C4-2B (cell line): ENCODE results near the gene NFIA.

Source experiments
- H3K27ac ChIP-seq: fragments of 450-650 bp; 2 replicates; pipeline ENCODE4 v1.5.1; 2017
- ZFX ChIP-seq: fragments of 450-650 bp; IDR thresholded peaks from 2 replicates; pipeline ENCODE4 v1.6.1; 2017
- TF ChIP-seq, protein P1 (sequence below): fragments of 450-650 bp; conservative IDR thresholded peaks from 2 replicates; pipeline ENCODE4 v1.5.1; 2017; ENCODE audit warnings: mild to moderate bottlenecking

The NFIA gene

DNA sequence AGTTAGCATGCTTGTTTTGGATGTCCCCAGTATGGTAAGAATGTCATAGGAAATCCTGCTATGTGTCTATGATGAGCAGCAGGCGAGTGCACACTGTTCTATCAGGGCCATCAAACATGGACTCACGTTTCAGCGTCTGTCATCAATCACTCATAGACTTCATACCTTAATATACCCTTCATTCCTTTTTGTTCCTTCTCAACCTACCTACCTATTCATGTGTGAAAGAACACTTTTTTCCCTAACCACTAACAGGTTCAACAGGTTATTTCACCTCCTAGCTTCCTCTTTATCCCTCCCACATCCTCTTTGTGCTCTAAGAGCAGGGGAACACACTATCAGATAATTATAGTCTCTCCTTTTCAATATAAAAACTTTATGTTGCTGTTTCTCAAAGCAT, 342.0 kb downstream of the NFIA start:
- no peak overlapping the region for H3K27ac ChIP-seq
- TF ChIP-seq, protein P1, sequence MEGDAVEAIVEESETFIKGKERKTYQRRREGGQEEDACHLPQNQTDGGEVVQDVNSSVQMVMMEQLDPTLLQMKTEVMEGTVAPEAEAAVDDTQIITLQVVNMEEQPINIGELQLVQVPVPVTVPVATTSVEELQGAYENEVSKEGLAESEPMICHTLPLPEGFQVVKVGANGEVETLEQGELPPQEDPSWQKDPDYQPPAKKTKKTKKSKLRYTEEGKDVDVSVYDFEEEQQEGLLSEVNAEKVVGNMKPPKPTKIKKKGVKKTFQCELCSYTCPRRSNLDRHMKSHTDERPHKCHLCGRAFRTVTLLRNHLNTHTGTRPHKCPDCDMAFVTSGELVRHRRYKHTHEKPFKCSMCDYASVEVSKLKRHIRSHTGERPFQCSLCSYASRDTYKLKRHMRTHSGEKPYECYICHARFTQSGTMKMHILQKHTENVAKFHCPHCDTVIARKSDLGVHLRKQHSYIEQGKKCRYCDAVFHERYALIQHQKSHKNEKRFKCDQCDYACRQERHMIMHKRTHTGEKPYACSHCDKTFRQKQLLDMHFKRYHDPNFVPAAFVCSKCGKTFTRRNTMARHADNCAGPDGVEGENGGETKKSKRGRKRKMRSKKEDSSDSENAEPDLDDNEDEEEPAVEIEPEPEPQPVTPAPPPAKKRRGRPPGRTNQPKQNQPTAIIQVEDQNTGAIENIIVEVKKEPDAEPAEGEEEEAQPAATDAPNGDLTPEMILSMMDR: no peak
- TF ChIP-seq ZFX: no peak

DNA sequence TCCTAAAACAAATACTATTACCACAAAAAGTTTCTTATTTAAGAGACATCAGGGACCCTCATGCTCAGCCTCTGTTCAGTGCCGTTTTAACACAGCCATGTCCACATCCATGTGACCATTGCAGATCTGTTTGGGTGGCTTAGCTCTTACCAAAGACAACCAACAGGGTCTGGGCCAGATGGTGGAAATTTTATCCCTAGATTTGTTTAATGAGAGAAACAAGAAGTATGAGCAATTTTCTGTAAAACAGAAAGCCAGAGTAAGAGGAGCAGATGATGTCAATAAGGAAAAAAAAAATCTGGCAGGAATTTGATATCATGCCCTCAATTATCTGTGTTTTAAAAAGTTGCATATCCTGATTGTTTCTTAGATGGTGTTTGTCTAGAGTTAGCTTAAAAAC, 342.7 kb downstream of the NFIA start:
- H3K27ac ChIP-seq: no peak overlapping the region
- TF ChIP-seq ZFX: no peak
- TF ChIP-seq, protein P1: no peak

DNA sequence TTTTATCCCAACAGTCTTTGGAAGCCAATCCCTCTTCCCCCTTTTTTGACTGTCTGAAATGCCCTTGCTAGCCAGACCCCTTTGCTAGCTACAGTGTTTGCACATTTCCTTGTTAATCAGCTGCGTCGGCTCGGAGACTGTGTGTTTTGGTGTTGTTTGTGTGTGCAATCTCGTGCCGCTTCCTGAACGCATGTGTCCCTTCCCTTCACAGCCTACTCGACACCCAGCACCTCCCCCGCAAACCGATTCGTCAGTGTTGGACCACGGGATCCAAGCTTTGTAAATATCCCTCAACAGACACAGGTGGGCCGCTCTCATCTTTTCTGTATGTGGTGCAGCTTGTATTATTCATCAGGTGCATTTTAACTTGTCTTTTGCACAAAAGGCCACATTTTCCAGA, 343.9 kb downstream of the NFIA start:
- no peak overlapping the region for H3K27ac ChIP-seq
- TF ChIP-seq ZFX: no peak
- TF ChIP-seq, protein P1: no peak

DNA sequence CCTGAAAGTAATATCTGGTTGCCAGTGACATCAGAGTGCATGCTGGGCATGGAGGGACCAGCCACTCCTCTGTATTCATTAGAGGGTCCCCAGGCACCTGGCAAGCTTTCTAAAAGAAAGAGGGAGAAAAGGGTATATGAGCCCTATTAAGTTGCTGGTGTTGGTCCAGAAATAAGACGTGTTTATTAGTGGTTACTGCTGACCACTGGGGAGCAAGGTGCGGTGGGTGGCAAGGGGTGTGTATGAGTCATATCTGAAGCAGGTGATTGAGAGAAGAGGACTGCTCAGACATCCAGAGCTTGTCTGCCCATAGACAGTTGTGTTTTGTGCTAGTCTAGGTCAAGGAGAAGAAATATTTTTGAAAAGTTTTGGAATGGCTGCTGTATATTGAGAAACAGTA, 344.5 kb downstream of the NFIA start:
- no peak overlapping the region for H3K27ac ChIP-seq
- TF ChIP-seq ZFX: no peak
- TF ChIP-seq, protein P1: no peak

DNA sequence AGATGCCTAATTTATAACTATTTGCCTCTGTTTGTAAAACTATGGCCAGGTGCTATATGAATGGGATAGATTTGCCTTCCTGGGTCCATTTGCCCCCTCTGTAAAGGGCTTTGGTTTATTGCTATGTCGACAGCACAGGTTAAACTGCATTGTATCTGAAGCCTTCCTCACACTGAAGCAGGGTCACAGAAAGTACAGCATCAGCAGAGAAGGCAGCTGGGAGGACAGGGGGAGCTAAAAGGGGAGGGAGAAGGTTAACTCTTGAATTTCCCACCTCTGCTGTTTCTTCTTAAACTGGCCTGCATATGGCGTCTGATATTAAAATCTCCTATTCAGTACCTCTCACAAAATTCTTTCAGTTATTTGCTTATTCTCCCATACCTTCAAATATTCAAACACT, 345.1 kb downstream of the NFIA start:
- no peak for TF ChIP-seq ZFX
- TF ChIP-seq, protein P1: no peak
- H3K27ac ChIP-seq: no peak overlapping the region

DNA sequence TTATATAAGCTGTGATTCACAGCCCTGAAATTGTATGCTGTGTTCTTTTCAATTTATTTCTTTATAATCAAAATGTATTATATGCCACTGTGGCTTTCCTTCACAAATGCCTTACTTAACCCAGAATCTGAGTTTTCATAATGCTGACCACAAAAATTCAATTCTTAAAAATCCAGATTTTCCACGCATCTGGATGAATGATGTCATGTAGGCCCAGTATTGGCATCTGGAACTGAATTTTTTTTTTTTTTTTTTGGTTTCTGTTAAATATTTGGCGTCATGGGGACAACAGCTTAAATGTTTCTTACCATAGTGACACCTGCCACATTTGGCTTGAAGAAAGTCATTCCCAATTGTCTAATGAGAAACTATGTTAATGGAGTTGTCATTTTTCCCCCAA, 345.8 kb downstream of the NFIA start:
- TF ChIP-seq ZFX: no peak
- TF ChIP-seq, protein P1: no peak
- no peak overlapping the region for H3K27ac ChIP-seq

- no peak overlapping the region for H3K27ac ChIP-seq
- TF ChIP-seq ZFX: no peak
- TF ChIP-seq, protein P1: no peak
Measured at GRCh38 chr1:61432616-61433388, 350.4 kb downstream of the NFIA start.
